Measurements from ENCODE around the gene RAMP1.

RAMP1 gene

DNA sequence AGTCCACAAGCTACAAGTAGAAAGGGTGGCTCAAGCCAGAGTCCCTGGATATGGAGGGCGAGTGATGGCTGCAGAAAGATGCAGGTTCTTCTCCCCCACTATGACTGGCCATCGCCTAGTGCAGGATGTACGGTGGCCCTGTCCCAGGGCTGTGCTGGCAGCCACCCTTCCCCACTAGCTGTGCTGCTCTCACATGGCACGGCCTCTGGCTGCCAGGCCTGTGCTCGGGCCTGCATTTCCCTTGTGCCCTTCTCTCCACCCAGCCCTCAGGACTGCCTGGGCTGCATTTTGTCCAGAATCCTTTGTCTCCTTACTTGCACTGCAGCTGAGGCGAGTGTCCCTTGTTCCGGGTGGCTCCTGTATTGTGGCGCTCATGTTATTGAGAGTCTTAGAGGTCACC is 1.6 kb upstream of the RAMP1 start:
- Histone ChIP-seq H3K9me3 (ENCODE audit: control insufficient read depth, insufficient read depth, low read length) (no peaks in the 10 kb centered on the region), H3K4me1 (ENCODE audit: insufficient read depth, low read length) (no peaks in the 10 kb centered on the region; the same call in 1 of the 2 replicates), H3K9ac (ENCODE audit: low read depth, low read length) (no peak overlapping the region), H3K36me3 (ENCODE audit: insufficient read depth, low read length) (no peaks in the 10 kb centered on the region)

DNA sequence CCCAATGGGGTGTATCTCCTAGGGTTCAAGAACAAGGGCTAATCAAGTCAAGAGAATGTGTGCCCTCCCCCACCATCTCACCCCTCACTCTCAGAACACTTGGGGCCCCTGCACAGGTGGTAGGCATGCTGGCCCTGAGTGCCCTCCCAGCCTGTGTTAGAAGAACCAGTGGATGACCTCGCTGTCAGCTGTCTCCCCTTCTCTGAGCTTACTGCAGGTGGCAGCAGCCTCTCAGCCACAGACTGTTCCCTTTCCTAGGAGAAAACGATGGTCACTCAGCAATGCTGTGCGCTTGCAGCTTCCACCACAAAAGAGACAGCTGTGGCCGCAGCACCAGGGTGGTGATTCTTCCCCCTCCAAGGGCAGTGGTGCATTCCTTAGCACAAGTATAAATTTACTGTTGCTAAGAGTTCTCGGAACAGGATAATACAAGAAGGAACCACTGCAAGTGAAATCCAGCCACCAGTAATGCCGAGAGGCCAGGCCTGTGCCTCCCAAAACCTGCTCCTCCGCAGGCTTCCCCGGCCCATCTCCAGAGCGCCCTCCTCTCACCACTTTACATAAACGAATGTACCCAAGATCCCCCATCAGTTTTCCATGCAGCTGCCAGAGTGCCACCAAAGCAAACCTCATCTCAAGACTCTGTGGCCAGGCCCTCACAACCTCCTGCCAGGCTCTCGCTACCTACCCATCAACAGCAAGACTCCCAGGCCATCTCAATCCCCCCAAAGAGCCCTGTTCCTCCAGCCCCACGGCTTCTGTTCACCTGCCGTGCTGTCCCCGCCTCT is 935 bp upstream of the RAMP1 start:
- Histone ChIP-seq H3K4me1 (ENCODE audit: insufficient read depth, low read length) (no peaks in the 10 kb centered on the region; the same call in 1 of the 2 replicates), H3K9me3 (ENCODE audit: control insufficient read depth, insufficient read depth, low read length) (no peaks in the 10 kb centered on the region), H3K36me3 (ENCODE audit: insufficient read depth, low read length) (no peaks in the 10 kb centered on the region), H3K9ac (ENCODE audit: low read depth, low read length) (peak overlapping the region; percentile 26; the same call in 1 of the 2 replicates)

DNA sequence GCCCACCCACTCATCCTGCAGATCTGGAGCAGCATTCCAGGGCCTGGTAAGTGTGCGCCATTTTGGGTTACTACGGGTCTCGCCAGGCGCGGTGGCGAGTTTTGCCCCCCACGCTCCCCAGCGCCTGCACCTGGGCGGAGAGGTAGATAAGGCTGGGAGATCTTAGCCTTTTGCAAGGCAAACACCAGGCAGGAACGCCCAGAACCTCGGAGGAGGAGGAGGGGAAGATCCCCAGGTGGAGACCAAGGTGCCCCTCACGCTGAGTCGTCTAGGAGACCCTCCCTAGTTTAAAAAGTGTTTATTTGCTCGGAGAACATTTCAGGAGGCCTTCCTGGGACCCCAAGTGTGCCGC is 365 bp upstream of the RAMP1 start:
- H3K9me3 ChIP-seq (ENCODE audit: control insufficient read depth, insufficient read depth, low read length) = no peaks in the 10 kb centered on the region
- H3K36me3 ChIP-seq (ENCODE audit: insufficient read depth, low read length) = no peaks in the 10 kb centered on the region
- peak overlapping the region; percentile 26; the same call in 1 of the 2 replicates for H3K9ac ChIP-seq (ENCODE audit: low read depth, low read length)
- H3K4me1 ChIP-seq (ENCODE audit: insufficient read depth, low read length) = peaks cover 4% of the 10 kb centered on the region; the same call in 1 of the 2 replicates

DNA sequence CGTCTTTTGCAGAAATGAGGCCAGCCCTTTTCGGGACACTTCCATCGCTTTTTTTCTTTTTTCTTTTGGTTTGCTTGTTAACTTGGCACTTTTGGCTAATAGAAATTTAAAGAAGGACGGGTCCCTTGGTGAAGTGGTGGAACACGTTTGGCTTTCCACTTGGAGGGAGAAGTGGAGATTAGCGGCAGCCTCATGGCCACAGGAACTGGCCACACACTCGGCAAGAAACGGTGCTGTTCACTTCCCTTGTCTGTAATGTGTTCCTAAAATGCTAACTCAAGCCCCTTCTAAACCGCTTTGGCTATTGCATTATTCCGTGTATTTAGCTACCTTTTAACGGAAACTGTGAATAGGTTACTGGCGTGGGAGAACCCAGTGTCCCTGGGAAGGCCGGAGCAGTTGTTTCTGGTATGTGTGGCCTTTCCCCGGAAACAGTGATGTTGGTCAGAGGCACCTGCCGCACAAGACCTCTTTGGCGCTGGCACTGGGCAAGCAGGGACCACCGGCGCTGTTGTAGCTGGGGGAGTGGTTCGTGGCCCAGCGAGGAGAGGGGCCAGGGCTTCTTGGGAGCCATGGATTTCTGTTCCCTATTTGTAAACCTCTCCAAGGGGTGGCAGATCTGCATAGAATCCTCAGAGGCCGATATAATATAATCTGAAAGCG is 981 bp downstream of the RAMP1 start:
- Histone ChIP-seq H3K36me3 (ENCODE audit: insufficient read depth, low read length) (no peaks in the 10 kb centered on the region), H3K9ac (ENCODE audit: low read depth, low read length) (peak overlapping the region; percentile 26; the same call in 1 of the 2 replicates), H3K9me3 (ENCODE audit: control insufficient read depth, insufficient read depth, low read length) (no peaks in the 10 kb centered on the region), H3K4me1 (ENCODE audit: insufficient read depth, low read length) (peaks cover 15% of the 10 kb centered on the region; the same call in 1 of the 2 replicates)

DNA sequence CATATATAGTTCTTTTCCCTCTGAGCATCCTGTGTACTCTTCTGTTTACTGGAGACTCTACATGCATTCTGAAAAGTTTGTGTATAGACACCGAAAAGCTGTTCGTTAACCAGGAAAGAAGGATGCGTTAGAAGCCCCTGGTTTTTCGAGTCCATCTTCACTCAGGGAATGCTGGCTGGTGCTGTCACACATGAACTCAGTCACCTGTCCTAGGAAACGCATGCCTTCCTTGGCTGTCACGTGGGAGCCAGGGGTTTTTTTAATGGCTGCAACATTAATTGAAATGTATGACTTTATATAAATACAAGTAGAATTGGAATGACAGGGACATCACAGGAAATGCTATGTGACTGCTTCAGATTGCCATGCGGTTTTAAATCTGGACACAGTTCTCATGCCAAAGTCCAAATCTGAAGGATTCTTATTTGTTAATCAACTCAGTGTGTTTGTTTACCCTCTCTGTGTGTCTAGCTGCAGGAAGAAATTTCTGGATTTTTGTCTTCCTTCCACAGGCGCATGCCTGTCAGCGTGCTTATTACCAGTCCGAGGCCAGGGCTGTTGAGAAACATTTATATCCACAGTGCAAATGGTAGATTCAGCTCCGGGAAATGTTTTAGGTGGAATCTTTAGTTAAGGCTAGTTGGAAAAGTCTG is 2.6 kb downstream of the RAMP1 start:
- no peaks in the 10 kb centered on the region for H3K36me3 ChIP-seq (ENCODE audit: insufficient read depth, low read length)
- H3K4me1 ChIP-seq (ENCODE audit: insufficient read depth, low read length) = peaks cover 26% of the 10 kb centered on the region; the same call in 1 of the 2 replicates
- H3K9ac ChIP-seq (ENCODE audit: low read depth, low read length) = no peak overlapping the region
- H3K9me3 ChIP-seq (ENCODE audit: control insufficient read depth, insufficient read depth, low read length) = no peaks in the 10 kb centered on the region

DNA sequence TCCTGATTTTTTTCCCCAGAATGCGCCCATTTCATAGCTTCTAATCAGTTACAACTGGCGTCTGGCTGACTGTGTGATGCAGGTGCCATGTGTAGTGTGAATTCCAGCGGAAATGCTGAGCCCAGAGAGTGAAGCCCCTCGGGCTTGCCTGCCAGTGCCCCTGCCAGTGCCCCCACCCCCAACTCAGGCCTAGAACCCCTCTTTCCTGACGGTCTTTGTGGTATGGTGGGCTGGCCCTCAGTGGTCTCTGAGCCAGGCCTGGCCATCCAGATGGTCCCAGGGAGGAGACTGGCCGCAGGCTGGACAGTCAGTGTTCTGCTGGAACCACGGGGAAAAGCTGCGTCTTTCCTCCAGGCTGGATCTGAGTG is 3.1 kb downstream of the RAMP1 start:
- peaks cover 26% of the 10 kb centered on the region; the same call in 1 of the 2 replicates for H3K4me1 ChIP-seq (ENCODE audit: insufficient read depth, low read length)

DNA sequence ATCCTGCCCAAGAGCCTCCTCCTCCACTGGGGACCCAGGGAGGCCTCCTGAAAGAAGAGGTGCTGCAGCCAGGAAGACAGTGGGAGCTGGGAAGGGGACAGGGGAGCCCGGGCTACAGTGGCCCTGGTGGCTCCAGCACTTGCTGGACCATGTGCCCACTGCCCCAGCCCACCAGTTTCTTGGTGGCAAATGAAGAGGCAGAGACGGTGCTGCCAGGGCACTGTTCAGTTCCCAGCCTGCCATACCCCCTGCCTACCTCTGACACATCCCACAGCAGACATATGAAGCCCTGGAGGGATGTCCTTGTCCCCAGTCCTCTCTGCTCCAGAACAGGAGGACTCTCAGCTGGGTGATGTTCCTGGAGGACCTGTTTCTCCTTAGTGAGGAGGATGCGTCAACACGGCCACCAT is 3.7 kb downstream of the RAMP1 start:
- H3K36me3 ChIP-seq (ENCODE audit: insufficient read depth, low read length) = no peaks in the 10 kb centered on the region
- no peaks in the 10 kb centered on the region for H3K9me3 ChIP-seq (ENCODE audit: control insufficient read depth, insufficient read depth, low read length)
- no peak overlapping the region for H3K9ac ChIP-seq (ENCODE audit: low read depth, low read length)
- H3K4me1 ChIP-seq (ENCODE audit: insufficient read depth, low read length) = peaks cover 26% of the 10 kb centered on the region; the same call in 1 of the 2 replicates

More for the DNA sequence above, 3.1 kb downstream of the RAMP1 start:
- Histone ChIP-seq H3K9me3 (ENCODE audit: control insufficient read depth, insufficient read depth, low read length) (no peaks in the 10 kb centered on the region), H3K9ac (ENCODE audit: low read depth, low read length) (no peak overlapping the region), H3K36me3 (ENCODE audit: insufficient read depth, low read length) (no peaks in the 10 kb centered on the region)

DNA sequence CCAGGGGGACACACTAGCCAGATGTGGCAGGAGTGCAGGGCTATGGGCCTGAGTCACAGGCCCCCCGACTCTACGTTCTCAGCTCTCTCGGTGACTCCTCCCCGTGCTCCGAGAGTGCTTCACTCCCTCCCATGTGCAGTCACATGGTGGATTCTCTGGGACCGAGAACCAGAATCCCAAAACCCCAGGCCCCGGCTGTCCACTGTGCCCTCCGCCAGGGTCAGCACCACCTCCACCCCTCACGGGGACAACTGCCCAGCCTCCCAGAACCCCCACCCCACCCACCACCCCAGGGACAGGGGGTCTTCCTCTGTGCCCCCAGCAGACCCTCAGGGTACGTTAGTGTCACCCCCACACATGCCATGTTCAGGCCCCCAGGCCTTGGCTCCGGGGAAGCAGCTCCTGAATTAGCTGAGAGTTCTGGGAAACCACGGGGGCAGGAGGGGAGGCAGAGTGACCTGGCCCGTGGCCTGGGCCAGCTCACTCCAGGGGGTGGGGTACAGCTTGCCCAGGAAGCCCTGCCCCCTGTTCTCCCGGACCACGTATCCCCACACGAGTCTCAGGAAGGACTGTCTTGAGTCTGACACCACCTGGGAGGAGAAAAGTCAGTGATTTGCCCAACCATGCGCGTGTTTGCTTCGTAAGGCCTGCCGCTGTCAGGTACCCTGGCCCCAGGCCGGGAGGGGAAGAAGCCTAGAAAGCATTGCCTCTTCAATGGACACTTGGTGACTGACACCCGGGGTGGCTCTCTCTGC is 4.4 kb downstream of the RAMP1 start:
- peaks cover 26% of the 10 kb centered on the region; the same call in 1 of the 2 replicates for H3K4me1 ChIP-seq (ENCODE audit: insufficient read depth, low read length)

DNA sequence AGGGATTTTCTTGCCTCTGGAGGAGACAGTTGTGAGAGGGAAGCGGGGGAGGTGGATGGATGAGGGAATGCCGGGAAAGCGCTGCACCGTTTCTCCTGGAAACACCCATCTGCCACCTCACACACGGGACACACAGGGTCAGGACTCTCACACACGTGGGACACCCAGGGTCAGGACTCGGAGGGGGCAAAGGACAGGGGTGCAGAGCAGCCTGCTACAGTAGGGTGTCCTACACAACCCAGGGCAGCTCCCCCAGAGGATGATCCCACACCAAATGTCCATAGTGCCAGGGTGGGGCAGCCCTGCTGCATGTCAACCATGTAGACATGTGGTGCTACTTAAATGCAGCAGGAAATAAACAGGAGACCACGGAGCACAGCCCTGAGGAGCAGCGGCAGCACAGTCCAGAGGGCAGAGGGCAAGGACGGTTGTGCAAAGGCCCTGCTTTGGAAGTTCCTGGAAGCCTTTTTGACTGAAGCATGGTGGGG is 5.1 kb downstream of the RAMP1 start:
- H3K36me3 ChIP-seq (ENCODE audit: insufficient read depth, low read length) = no peaks in the 10 kb centered on the region
- no peaks in the 10 kb centered on the region for H3K9me3 ChIP-seq (ENCODE audit: control insufficient read depth, insufficient read depth, low read length)
- no peak overlapping the region for H3K9ac ChIP-seq (ENCODE audit: low read depth, low read length)
- peaks cover 26% of the 10 kb centered on the region; the same call in 1 of the 2 replicates for H3K4me1 ChIP-seq (ENCODE audit: insufficient read depth, low read length)

More for the DNA sequence above, 4.4 kb downstream of the RAMP1 start:
- H3K9ac ChIP-seq (ENCODE audit: low read depth, low read length) = no peak overlapping the region
- H3K36me3 ChIP-seq (ENCODE audit: insufficient read depth, low read length) = no peaks in the 10 kb centered on the region
- no peaks in the 10 kb centered on the region for H3K9me3 ChIP-seq (ENCODE audit: control insufficient read depth, insufficient read depth, low read length)

DNA sequence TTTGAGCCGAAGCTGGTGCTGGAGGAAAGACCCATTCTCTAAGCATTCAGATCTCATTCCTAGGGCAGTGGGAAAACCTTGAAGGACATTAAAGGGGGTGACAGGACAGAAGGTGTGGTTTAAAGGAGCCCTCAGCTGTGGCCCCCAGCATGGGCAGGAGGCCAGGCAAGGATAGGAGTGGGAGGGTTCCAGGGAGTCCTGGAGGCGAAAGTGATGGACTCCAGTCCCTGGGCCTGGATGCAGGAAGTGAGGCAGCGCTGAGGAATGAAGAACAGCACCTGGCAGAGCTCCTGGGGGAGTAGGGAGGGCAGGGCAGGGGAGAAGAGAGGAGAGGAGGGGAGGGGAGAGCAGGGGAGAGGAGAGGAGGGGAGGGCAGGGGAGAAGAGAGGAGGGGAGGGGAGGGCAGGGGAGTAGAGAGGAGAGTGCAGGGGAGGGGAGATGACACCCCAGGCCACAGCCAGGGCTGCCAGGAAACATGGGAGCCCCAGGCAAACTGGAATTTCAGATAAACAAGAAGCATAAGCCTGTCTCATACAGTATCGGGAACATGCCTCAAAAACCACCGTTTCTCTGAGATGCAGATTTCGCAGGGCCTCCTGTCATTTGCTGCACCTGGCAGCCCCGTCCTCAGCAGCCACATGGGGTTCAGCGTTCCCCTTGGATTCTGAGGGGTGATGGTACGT is 5.7 kb downstream of the RAMP1 start:
- Histone ChIP-seq H3K9me3 (ENCODE audit: control insufficient read depth, insufficient read depth, low read length) (no peaks in the 10 kb centered on the region), H3K9ac (ENCODE audit: low read depth, low read length) (no peak overlapping the region), H3K36me3 (ENCODE audit: insufficient read depth, low read length) (no peaks in the 10 kb centered on the region), H3K4me1 (ENCODE audit: insufficient read depth, low read length) (peaks cover 26% of the 10 kb centered on the region; the same call in 1 of the 2 replicates)

DNA sequence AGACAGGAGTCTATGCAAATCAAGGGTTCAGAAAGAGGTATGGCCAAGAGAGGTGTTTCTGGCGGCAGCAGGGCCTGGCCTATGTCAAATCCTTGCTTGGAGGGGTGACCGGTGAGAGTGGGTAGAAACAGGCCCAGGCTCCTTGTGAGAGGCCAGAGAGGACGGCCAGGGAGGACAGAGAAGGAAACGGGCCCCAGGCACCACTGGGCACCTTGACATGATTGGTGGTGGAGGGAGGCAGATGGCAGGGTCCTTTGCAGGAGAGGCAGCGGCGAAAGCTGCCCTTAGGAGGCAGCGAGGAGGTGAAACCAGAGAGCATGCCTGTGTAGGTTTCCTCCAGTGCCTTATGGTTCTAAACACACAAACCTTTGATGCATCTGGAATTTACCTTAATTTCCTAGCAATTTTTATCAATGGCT is 6.2 kb downstream of the RAMP1 start:
- H3K4me1 ChIP-seq (ENCODE audit: insufficient read depth, low read length) = peaks cover 26% of the 10 kb centered on the region; the same call in 1 of the 2 replicates
- no peaks in the 10 kb centered on the region for H3K36me3 ChIP-seq (ENCODE audit: insufficient read depth, low read length)
- no peak overlapping the region for H3K9ac ChIP-seq (ENCODE audit: low read depth, low read length)
- no peaks in the 10 kb centered on the region for H3K9me3 ChIP-seq (ENCODE audit: control insufficient read depth, insufficient read depth, low read length)

DNA sequence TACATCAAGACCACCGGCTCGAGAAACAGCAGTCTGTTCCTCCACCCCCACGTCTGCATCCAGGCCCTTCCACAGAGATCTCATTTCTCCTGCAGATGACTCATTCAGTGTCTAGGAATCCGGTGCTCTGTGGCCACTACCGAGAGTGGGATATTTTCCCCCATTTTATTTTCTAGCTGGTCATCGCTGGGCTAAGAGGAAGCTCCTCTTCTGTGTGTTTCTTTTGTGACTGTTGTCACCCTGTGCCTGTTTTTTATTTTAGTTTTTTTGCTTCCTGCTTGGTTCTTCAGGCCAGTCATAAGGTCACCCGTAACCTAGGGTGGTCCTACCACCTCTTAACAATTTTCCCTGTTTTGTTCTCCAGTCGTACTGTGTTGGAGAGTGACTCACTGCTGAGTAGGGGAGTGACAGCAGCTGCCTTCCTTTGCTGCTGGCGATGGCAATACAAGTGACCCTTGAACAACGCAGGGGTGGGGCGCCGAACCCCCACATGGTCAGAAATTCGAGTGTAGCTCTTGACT is 6.7 kb downstream of the RAMP1 start:
- Histone ChIP-seq H3K36me3 (ENCODE audit: insufficient read depth, low read length) (no peaks in the 10 kb centered on the region), H3K4me1 (ENCODE audit: insufficient read depth, low read length) (peaks cover 26% of the 10 kb centered on the region; the same call in 1 of the 2 replicates), H3K9ac (ENCODE audit: low read depth, low read length) (no peak overlapping the region), H3K9me3 (ENCODE audit: control insufficient read depth, insufficient read depth, low read length) (no peaks in the 10 kb centered on the region)

DNA sequence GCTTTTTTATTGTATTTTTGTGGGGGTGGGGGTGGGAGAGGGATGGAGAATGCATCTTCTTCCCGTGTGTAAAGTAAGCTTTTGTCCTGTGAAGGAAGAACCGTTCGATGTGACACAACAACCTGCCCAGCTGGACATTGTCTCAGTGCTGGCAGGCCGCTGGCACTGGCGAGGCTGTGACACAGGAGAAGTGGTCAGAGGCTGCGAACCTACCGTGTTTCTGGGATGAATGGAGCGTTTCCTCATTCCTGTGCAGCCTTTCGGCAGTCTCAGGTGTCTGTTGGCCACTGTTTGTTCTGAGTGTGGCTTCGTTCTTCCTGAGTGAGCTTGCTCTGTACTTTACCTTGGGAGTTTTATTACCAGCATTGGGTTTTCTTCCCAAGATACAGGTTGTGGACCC is 8.0 kb downstream of the RAMP1 start:
- no peaks in the 10 kb centered on the region for H3K36me3 ChIP-seq (ENCODE audit: insufficient read depth, low read length)
- H3K4me1 ChIP-seq (ENCODE audit: insufficient read depth, low read length) = peaks cover 26% of the 10 kb centered on the region; the same call in 1 of the 2 replicates
- no peaks in the 10 kb centered on the region for H3K9me3 ChIP-seq (ENCODE audit: control insufficient read depth, insufficient read depth, low read length)
- H3K9ac ChIP-seq (ENCODE audit: low read depth, low read length) = no peak overlapping the region

All from ES-I3 (cell line).